GM18519 (cell line): Measurements from ENCODE around the gene SMCO3.

Experiments used
- ATAC-seq: cut with Tn5 transposase; IDR thresholded peaks from one replicate; pipeline ENCODE4 v1.9.1; 2021; ENCODE audit warnings: mild to moderate bottlenecking, moderate library complexity; ENCODE audit not compliant: unreplicated experiment, low FRiP score

The SMCO3 gene

GRCh38 chr12:14814014-14814413 lies at the start of gene SMCO3:
Gene SMCO3, minus strand, starts transcription at chr12:14814182. Its CDS starts 7,502 bp downstream, at chr12:14806680.
- no peak for ATAC-seq

- ATAC-seq, result no peak
Measured at GRCh38 chr12:14860490-14860889, 46.5 kb upstream of the SMCO3 start.

- ATAC-seq, result no peak
Measured at GRCh38 chr12:14858513-14858912, 44.5 kb upstream of the SMCO3 start.

- ATAC-seq, result no peak
Measured at GRCh38 chr12:14854586-14855183, 40.7 kb upstream of the SMCO3 start.

- no peak for ATAC-seq
Measured at GRCh38 chr12:14853961-14854360, 40.0 kb upstream of the SMCO3 start.

- ATAC-seq, result no peak
Measured at GRCh38 chr12:14852880-14853279, 38.9 kb upstream of the SMCO3 start.

GRCh38 chr12:14850929-14851663 lies 37.1 kb upstream of the SMCO3 start:
- ATAC-seq, result no peak

GRCh38 chr12:14849661-14850060 lies 35.7 kb upstream of the SMCO3 start:
- no peak for ATAC-seq

GRCh38 chr12:14846876-14847580 lies 33.0 kb upstream of the SMCO3 start:
- ATAC-seq, result no peak

GRCh38 chr12:14846042-14846587 lies 32.1 kb upstream of the SMCO3 start:
- no peak for ATAC-seq

- no peak for ATAC-seq
Measured at GRCh38 chr12:14845350-14845750, 31.4 kb upstream of the SMCO3 start.

GRCh38 chr12:14844401-14844800 lies 30.4 kb upstream of the SMCO3 start:
- ATAC-seq, result no peak

GRCh38 chr12:14843425-14843887 lies 29.5 kb upstream of the SMCO3 start, which contains the start of gene ART4:
Gene ART4, minus strand, starts transcription at chr12:14843526. Its CDS starts 413 bp downstream, at chr12:14843113.
- ATAC-seq, result no peak

GRCh38 chr12:14842315-14842714 lies 28.3 kb upstream of the SMCO3 start:
- ATAC-seq, result no peak

GRCh38 chr12:14841761-14842160 lies 27.8 kb upstream of the SMCO3 start:
- ATAC-seq, result no peak

GRCh38 chr12:14840616-14841015 lies 26.6 kb upstream of the SMCO3 start:
- ATAC-seq, result no peak

- no peak for ATAC-seq
Measured at GRCh38 chr12:14839262-14839661, 25.3 kb upstream of the SMCO3 start.

GRCh38 chr12:14836336-14837210 lies 22.6 kb upstream of the SMCO3 start:
- ATAC-seq, result no peak

GRCh38 chr12:14834509-14834908 lies 20.5 kb upstream of the SMCO3 start:
- ATAC-seq, result no peak

- ATAC-seq, result no peak
Measured at GRCh38 chr12:14833952-14834351, 20.0 kb upstream of the SMCO3 start.
